Measurements from ENCODE around the gene FANK1. TPM values are rescaled to one million over a fixed set of nuclear protein-coding genes. Genes with fewer than 3 reads are reported as not detected.

FANK1 gene
- total RNA-seq, 2 experiments from 2014 or later: 0.25 TPM; not detected in 1

GRCh38 chr10:126057494-126057893, 161.1 kb downstream of the FANK1 start:
- H3K36me3 ChIP-seq (ENCODE audit: insufficient read depth, low read length): no peaks in the 10 kb centered on the region
- H3K9me3 ChIP-seq (ENCODE audit: control insufficient read depth in 1 of 2, insufficient read depth in 1 of 2, low read length in 2 of 2): no peaks in the 10 kb centered on the region
- H3K27me3 ChIP-seq (ENCODE audit: control insufficient read depth in 1 of 2, insufficient read depth in 2 of 2, low read length in 2 of 2): no peaks in the 10 kb centered on the region
- Mint-ChIP-seq H3K36me3 (ENCODE audit: low read depth) (no peaks in the 10 kb centered on the region), H3K4me3 (no peak overlapping the region), H3K9me3 (peaks cover 3% of the 10 kb centered on the region), H3K27ac (no peak overlapping the region), H3K4me1 (ENCODE audit: low read depth) (no peaks in the 10 kb centered on the region), H3K27me3 (peaks cover 9% of the 10 kb centered on the region)
- H3K4me1 ChIP-seq (ENCODE audit: insufficient read depth, low read length): no peaks in the 10 kb centered on the region
- H3K4me3 ChIP-seq (ENCODE audit: low read length): no peak overlapping the region
- intact Hi-C loops (cut with DNase I, micrococcal nuclease): no loop called here
- POLR2A ChIA-PET: no interaction called here
- no peak for ATAC-seq (ENCODE audit: poor library complexity)
- CTCF ChIA-PET: no interaction called here
- no peak for DNase-seq
- no peak overlapping the region for H3K27ac ChIP-seq (ENCODE audit: low read depth in 1 of 2, low read length in 2 of 2)
- no peak for TF ChIP-seq CTCF (IDR thresholded peaks at IDR 0.05)

- Mint-ChIP-seq H3K27me3 (peaks cover 9% of the 10 kb centered on the region), H3K4me3 (no peak overlapping the region), H3K9me3 (peaks cover 3% of the 10 kb centered on the region), H3K27ac (no peak overlapping the region), H3K36me3 (ENCODE audit: low read depth) (no peaks in the 10 kb centered on the region), H3K4me1 (ENCODE audit: low read depth) (no peaks in the 10 kb centered on the region)
- TF ChIP-seq CTCF (IDR thresholded peaks at IDR 0.05): no peak
- ATAC-seq (ENCODE audit: poor library complexity) (no peak), DNase-seq (no peak)
- no peaks in the 10 kb centered on the region for H3K4me1 ChIP-seq (ENCODE audit: insufficient read depth, low read length)
- no peaks in the 10 kb centered on the region for H3K27me3 ChIP-seq (ENCODE audit: control insufficient read depth in 1 of 2, insufficient read depth in 2 of 2, low read length in 2 of 2)
- H3K27ac ChIP-seq (ENCODE audit: low read depth in 1 of 2, low read length in 2 of 2): no peak overlapping the region
- POLR2A ChIA-PET: no interaction called here
- intact Hi-C loops (cut with DNase I, micrococcal nuclease): no loop called here
- H3K4me3 ChIP-seq (ENCODE audit: low read length): no peak overlapping the region
- H3K36me3 ChIP-seq (ENCODE audit: insufficient read depth, low read length): no peaks in the 10 kb centered on the region
- CTCF ChIA-PET: no interaction called here
- H3K9me3 ChIP-seq (ENCODE audit: control insufficient read depth in 1 of 2, insufficient read depth in 1 of 2, low read length in 2 of 2): peaks cover 0 to 3% of the 10 kb centered on the region in 2 experiments
These were observed 161.7 kb downstream of the FANK1 start for GRCh38 chr10:126058104-126058503.

GRCh38 chr10:126058507-126058906, 162.1 kb downstream of the FANK1 start:
- ChIA-PET CTCF (no interaction called here), POLR2A (no interaction called here)
- no peak overlapping the region for H3K4me3 Mint-ChIP-seq
- H3K36me3 Mint-ChIP-seq (ENCODE audit: low read depth): no peaks in the 10 kb centered on the region
- H3K27ac ChIP-seq (ENCODE audit: low read depth in 1 of 2, low read length in 2 of 2): no peak overlapping the region
- no peaks in the 10 kb centered on the region for H3K27me3 ChIP-seq (ENCODE audit: control insufficient read depth in 1 of 2, insufficient read depth in 2 of 2, low read length in 2 of 2)
- no peak for TF ChIP-seq CTCF (IDR thresholded peaks at IDR 0.05)
- H3K4me3 ChIP-seq (ENCODE audit: low read length): no peak overlapping the region
- intact Hi-C loops (cut with DNase I, micrococcal nuclease): no loop called here
- H3K4me1 ChIP-seq (ENCODE audit: insufficient read depth, low read length): no peaks in the 10 kb centered on the region
- no peak for DNase-seq
- peaks cover 0 to 7% of the 10 kb centered on the region in 2 experiments for H3K9me3 ChIP-seq (ENCODE audit: control insufficient read depth in 1 of 2, insufficient read depth in 1 of 2, low read length in 2 of 2)
- H3K36me3 ChIP-seq (ENCODE audit: insufficient read depth, low read length): no peaks in the 10 kb centered on the region
- H3K27me3 Mint-ChIP-seq: peaks cover 9% of the 10 kb centered on the region
- ATAC-seq (ENCODE audit: poor library complexity): no peak
- no peaks in the 10 kb centered on the region for H3K4me1 Mint-ChIP-seq (ENCODE audit: low read depth)
- no peak overlapping the region for H3K27ac Mint-ChIP-seq
- peaks cover 3% of the 10 kb centered on the region for H3K9me3 Mint-ChIP-seq

Other genes with a start within 250 kb of the FANK1 start
- gene TEX36, start 213.4 kb upstream of the FANK1 start, total RNA-seq: not detected
- gene EDRF1, start 176.9 kb upstream of the FANK1 start, total RNA-seq: 10 to 100 TPM; 39.0 to 39.8 TPM
- gene MMP21, start 120.7 kb upstream of the FANK1 start, total RNA-seq: under 1 TPM; 0.16 to 0.34 TPM
- gene UROS, start 73.3 kb upstream of the FANK1 start, total RNA-seq: 10 to 100 TPM; 18.2 to 18.6 TPM
- 10 to 100 TPM; 31.2 to 32.7 TPM for gene BCCIP, start 73.0 kb upstream of the FANK1 start, total RNA-seq
- gene DHX32, start 15.3 kb upstream of the FANK1 start, total RNA-seq: 1 to 10 TPM; 1.3 to 1.7 TPM